GM19025 (cell line): ENCODE measurements around the gene FBXO40.

ENCODE experiments used
- ATAC-seq: cut with Tn5 transposase; IDR thresholded peaks from one replicate; pipeline ENCODE4 v1.9.1; 2021; ENCODE audit warnings: mild to moderate bottlenecking, low read depth, moderate library complexity; ENCODE audit not compliant: unreplicated experiment

Gene FBXO40

GRCh38 chr3:121661376-121661775 lies 68.2 kb downstream of the FBXO40 start:
- ATAC-seq, result no peak

DNA sequence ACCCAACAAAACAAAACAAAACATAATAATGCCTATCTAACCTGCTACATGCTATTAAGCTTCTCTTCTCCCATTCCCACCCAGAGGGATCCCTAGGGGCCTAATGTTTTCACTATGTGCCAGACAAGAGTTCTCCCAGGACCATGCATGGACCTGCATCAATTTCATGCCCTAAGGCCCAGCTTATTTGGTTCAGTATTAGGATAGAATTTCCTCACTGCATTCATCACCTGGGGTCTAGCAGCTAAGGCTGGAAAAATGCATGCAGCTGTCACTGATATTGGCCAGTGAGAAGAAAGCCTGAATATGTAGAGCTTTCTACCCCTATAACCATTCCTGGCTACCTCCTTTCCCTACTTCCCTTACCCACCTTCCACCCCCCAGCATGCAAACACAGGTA lies 69.6 kb downstream of the FBXO40 start:
- ATAC-seq, result no peak

GRCh38 chr3:121663171-121663847 lies 70.1 kb downstream of the FBXO40 start:
- no peak for ATAC-seq

- ATAC-seq, result no peak
Observed at GRCh38 chr3:121665488-121665887, 72.3 kb downstream of the FBXO40 start.

DNA sequence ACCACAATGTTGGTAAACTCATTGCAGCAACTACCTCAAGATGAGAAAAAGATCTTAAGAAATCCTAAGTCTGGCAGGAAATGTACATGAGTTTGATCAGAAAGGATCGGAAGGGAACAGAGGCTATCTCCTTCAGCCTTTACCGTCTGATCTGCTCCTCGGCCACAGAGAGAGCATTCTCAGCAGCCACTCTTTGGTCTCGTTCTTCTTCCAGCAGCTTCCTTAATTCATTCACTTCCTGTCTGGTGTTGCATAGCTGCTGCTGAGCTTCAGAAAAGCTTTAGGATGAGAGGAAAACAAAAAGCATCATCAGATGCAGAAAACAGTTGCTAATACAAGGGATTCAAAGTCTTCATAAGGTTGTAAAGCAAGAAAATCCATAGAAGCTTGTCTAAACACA lies 74.2 kb downstream of the FBXO40 start:
- ATAC-seq, result no peak

DNA sequence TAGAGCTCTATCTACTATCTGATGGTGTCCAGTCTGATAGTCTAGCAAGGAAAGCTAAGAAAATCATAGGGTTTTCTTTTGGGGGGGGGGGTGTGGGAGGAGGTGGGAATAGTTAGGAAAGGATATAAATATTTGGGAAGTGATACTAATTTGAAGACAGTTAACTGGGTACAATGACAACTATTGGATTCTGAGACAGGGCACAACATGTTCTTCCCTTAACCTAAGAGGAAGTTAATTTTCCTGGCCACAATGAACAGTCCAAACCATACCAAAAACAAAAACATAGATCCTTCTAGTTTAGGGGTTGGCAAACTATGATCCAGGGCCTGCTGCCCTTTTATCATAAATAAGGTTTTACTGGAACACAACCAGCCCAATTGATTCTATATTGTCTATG lies 77.5 kb downstream of the FBXO40 start:
- ATAC-seq, result no peak

GRCh38 chr3:121677141-121677540 lies 84.0 kb downstream of the FBXO40 start:
- ATAC-seq, result no peak
